Stomach smooth muscle (tissue), 2 donors: Measurements from ENCODE around the gene TCF7.

Experiments used
- H3K27ac ChIP-seq: one replicate; pipeline ENCODE4 v1.7.0; 2013; ENCODE audit warnings: mild to moderate bottlenecking, low read length, inconsistent platforms
- H3K27me3 ChIP-seq, 2 donors: one replicate each; pipeline ENCODE4 v1.7.0; 2013; ENCODE audit warnings: low read length in 2 of 2; ENCODE audit not compliant: insufficient read depth in 2 of 2, control insufficient read depth in 1 of 2
- H3K36me3 ChIP-seq, 2 donors: one replicate each; pipeline ENCODE4 v1.7.0; 2013; ENCODE audit warnings: low read length in 2 of 2; ENCODE audit not compliant: control insufficient read depth in 2 of 2, insufficient read depth in 2 of 2
- H3K4me1 ChIP-seq: one replicate; pipeline ENCODE4 v1.7.0; 2013; ENCODE audit warnings: low read length; ENCODE audit not compliant: control insufficient read depth, insufficient read depth
- H3K4me3 ChIP-seq, 2 donors: one replicate each; pipeline ENCODE4 v1.7.0; 2013; ENCODE audit warnings: low read length in 2 of 2
- H3K9ac ChIP-seq, 2 donors: one replicate each; pipeline ENCODE4 v1.7.0; 2013; ENCODE audit warnings: low read length in 2 of 2, mild to moderate bottlenecking in 1 of 2
- H3K9me3 ChIP-seq, 2 donors: one replicate each; pipeline ENCODE4 v1.7.0; 2013; ENCODE audit warnings: low read length in 2 of 2; ENCODE audit not compliant: control insufficient read depth in 2 of 2
- donor health status: healthy.
- donor health status: Pancreatic carcinoma.

The TCF7 gene

GRCh38 chr5:134174841-134175839 is 60.7 kb downstream of the TCF7 start:
- Histone ChIP-seq H3K4me1 (peaks cover 5% of the 10 kb centered on the region), H3K36me3 (peaks cover 8 to 22% of the 10 kb centered on the region in 2 donors), H3K27me3 (no peaks in the 10 kb centered on the region), H3K27ac (peak overlapping the region; percentile 99), H3K9ac (peak overlapping the region; percentile 95 to 98), H3K4me3 (peak overlapping the region; percentile 89 to 98), H3K9me3 (no peaks in the 10 kb centered on the region)

GRCh38 chr5:134175921-134176510 is 61.5 kb downstream of the TCF7 start:
- Histone ChIP-seq H3K9ac (peak overlapping the region; percentile 95 to 98), H3K4me3 (peak overlapping the region; percentile 89 to 98), H3K27me3 (no peaks in the 10 kb centered on the region), H3K4me1 (peaks cover 5% of the 10 kb centered on the region), H3K36me3 (peaks cover 8 to 13% of the 10 kb centered on the region in 2 donors), H3K9me3 (no peaks in the 10 kb centered on the region), H3K27ac (peak overlapping the region; percentile 99)

GRCh38 chr5:134176511-134177368 is 62.3 kb downstream of the TCF7 start, which contains the start of gene SKP1:
TSS of gene SKP1 (minus strand) at chr5:134176950. CDS start at chr5:134174022, 2,928 bp downstream.
- peak within 1 kb of the TSS; percentile 95 to 98 for H3K9ac ChIP-seq
- peak within 1 kb of the TSS; percentile 99 for H3K27ac ChIP-seq
- H3K9me3 ChIP-seq, result no peaks in the 10 kb centered on the region
- peaks cover 5% of the 10 kb centered on the region for H3K4me1 ChIP-seq
- H3K27me3 ChIP-seq, result no peaks in the 10 kb centered on the region
- peaks cover 5 to 7% of the 10 kb centered on the region in 2 donors for H3K36me3 ChIP-seq
- peak within 1 kb of the TSS; percentile 89 to 98 for H3K4me3 ChIP-seq

- H3K36me3 ChIP-seq, result peaks cover under 1% of the 10 kb centered on the region in 2 donors
- H3K9me3 ChIP-seq, result no peaks in the 10 kb centered on the region
- peak overlapping the region; percentile 89 to 98 for H3K4me3 ChIP-seq
- H3K9ac ChIP-seq, result peak overlapping the region; percentile 95 to 98
- no peaks in the 10 kb centered on the region for H3K27me3 ChIP-seq
- peaks cover 5% of the 10 kb centered on the region for H3K4me1 ChIP-seq
- peak overlapping the region; percentile 99 for H3K27ac ChIP-seq
Observed at GRCh38 chr5:134177369-134178095, 63.1 kb downstream of the TCF7 start.

GRCh38 chr5:134178096-134178419 is 63.6 kb downstream of the TCF7 start:
- Histone ChIP-seq H3K9me3 (no peaks in the 10 kb centered on the region), H3K36me3 (no peaks in the 10 kb centered on the region), H3K27ac (no peak overlapping the region), H3K27me3 (no peaks in the 10 kb centered on the region), H3K4me1 (peaks cover 5% of the 10 kb centered on the region), H3K4me3 (peak overlapping the region in 1 of 2 donors; percentile 98), H3K9ac (no peak overlapping the region)

GRCh38 chr5:134183481-134183880 is 69.0 kb downstream of the TCF7 start:
- H3K4me1 ChIP-seq, result no peaks in the 10 kb centered on the region
- no peaks in the 10 kb centered on the region for H3K27me3 ChIP-seq
- H3K36me3 ChIP-seq, result no peaks in the 10 kb centered on the region
- no peak overlapping the region for H3K9ac ChIP-seq
- no peak overlapping the region for H3K4me3 ChIP-seq
- H3K27ac ChIP-seq, result no peak overlapping the region
- H3K9me3 ChIP-seq, result no peaks in the 10 kb centered on the region

- no peak overlapping the region for H3K27ac ChIP-seq
Observed at GRCh38 chr5:134184155-134185135, 70.0 kb downstream of the TCF7 start.

GRCh38 chr5:134188092-134188491 is 73.6 kb downstream of the TCF7 start:
- H3K27me3 ChIP-seq, result no peaks in the 10 kb centered on the region
- H3K4me1 ChIP-seq, result no peaks in the 10 kb centered on the region
- H3K27ac ChIP-seq, result no peak overlapping the region
- H3K4me3 ChIP-seq, result no peak overlapping the region
- no peaks in the 10 kb centered on the region for H3K36me3 ChIP-seq
- H3K9me3 ChIP-seq, result no peaks in the 10 kb centered on the region
- H3K9ac ChIP-seq, result no peak overlapping the region

More at GRCh38 chr5:134184155-134185135, 70.0 kb downstream of the TCF7 start:
- H3K4me3 ChIP-seq, result no peak overlapping the region
- no peaks in the 10 kb centered on the region for H3K9me3 ChIP-seq
- H3K27me3 ChIP-seq, result no peaks in the 10 kb centered on the region
- H3K4me1 ChIP-seq, result no peaks in the 10 kb centered on the region
- peak overlapping the region in 1 of 2 donors; percentile 51 for H3K9ac ChIP-seq
- H3K36me3 ChIP-seq, result no peaks in the 10 kb centered on the region

- H3K4me1 ChIP-seq, result no peaks in the 10 kb centered on the region
- H3K9ac ChIP-seq, result no peak overlapping the region
- no peaks in the 10 kb centered on the region for H3K27me3 ChIP-seq
- no peak overlapping the region for H3K27ac ChIP-seq
- H3K9me3 ChIP-seq, result no peaks in the 10 kb centered on the region
- no peak overlapping the region for H3K4me3 ChIP-seq
- H3K36me3 ChIP-seq, result no peaks in the 10 kb centered on the region
Observed at GRCh38 chr5:134189031-134189430, 74.5 kb downstream of the TCF7 start.
